Subcutaneous abdominal adipose tissue (tissue), 5 donors: ENCODE data around the gene LYAR.

Experiments used
- H3K27ac ChIP-seq: one replicate; pipeline ENCODE4 v1.7.0; 2013; ENCODE audit warnings: low read depth, mild to moderate bottlenecking, inconsistent platforms, low read length, moderate library complexity
- H3K27me3 ChIP-seq, 5 donors: one replicate each; pipeline ENCODE4 v1.7.0; 2013; ENCODE audit warnings: low read length in 5 of 5, inconsistent platforms in 1 of 5; ENCODE audit not compliant: control insufficient read depth in 5 of 5, insufficient read depth in 4 of 5
- H3K36me3 ChIP-seq, 5 donors: one replicate each; pipeline ENCODE4 v1.7.0; 2013; ENCODE audit warnings: low read length in 5 of 5; ENCODE audit not compliant: control insufficient read depth in 5 of 5, insufficient read depth in 5 of 5
- H3K4me1 ChIP-seq, 5 donors: one replicate each; pipeline ENCODE4 v1.7.0; 2013; ENCODE audit warnings: low read length in 5 of 5, mild to moderate bottlenecking in 3 of 5, moderate library complexity in 1 of 5; ENCODE audit not compliant: control insufficient read depth in 5 of 5, insufficient read depth in 5 of 5
- H3K4me3 ChIP-seq, 5 donors: one replicate each; pipeline ENCODE4 v1.7.0; 2013; ENCODE audit warnings: low read length in 5 of 5, low read depth in 1 of 5
- H3K9ac ChIP-seq, 5 donors: one replicate each; pipeline ENCODE4 v1.7.0; 2013; ENCODE audit warnings: low read length in 5 of 5, mild to moderate bottlenecking in 4 of 5, moderate library complexity in 3 of 5
- H3K9me3 ChIP-seq, 5 donors: one replicate each; pipeline ENCODE4 v1.7.0; 2013; ENCODE audit warnings: low read length in 5 of 5; ENCODE audit not compliant: control insufficient read depth in 5 of 5
- donor health status: healthy.
- donor health status: healthy.
- donor health status: healthy.
- donor health status: healthy.
- donor health status: healthy.

Gene LYAR

GRCh38 chr4:4328840-4329239, 38.9 kb upstream of the LYAR start:
- Histone ChIP-seq H3K27ac (no peak overlapping the region), H3K9ac (no peak overlapping the region)

GRCh38 chr4:4328206-4328605, 38.3 kb upstream of the LYAR start:
- H3K27ac ChIP-seq: no peak overlapping the region
- peaks cover 0 to 6% (median 2%) of the 10 kb centered on the region in 5 donors for H3K4me1 ChIP-seq
- H3K27me3 ChIP-seq: no peaks in the 10 kb centered on the region
- peaks cover 0 to 2% (median 0%) of the 10 kb centered on the region in 5 donors for H3K9me3 ChIP-seq
- H3K4me3 ChIP-seq: no peak overlapping the region
- no peak overlapping the region for H3K9ac ChIP-seq
- no peaks in the 10 kb centered on the region for H3K36me3 ChIP-seq

More at GRCh38 chr4:4328840-4329239, 38.9 kb upstream of the LYAR start:
- Histone ChIP-seq H3K4me3 (no peak overlapping the region), H3K27me3 (no peaks in the 10 kb centered on the region), H3K4me1 (peaks cover 0 to 6% (median 2%) of the 10 kb centered on the region in 5 donors), H3K36me3 (no peaks in the 10 kb centered on the region), H3K9me3 (peaks cover 0 to 2% (median 0%) of the 10 kb centered on the region in 5 donors)

GRCh38 chr4:4327652-4328121, 37.7 kb upstream of the LYAR start:
- Histone ChIP-seq H3K9me3 (peaks cover 0 to 2% (median 0%) of the 10 kb centered on the region in 5 donors), H3K27me3 (no peaks in the 10 kb centered on the region), H3K36me3 (peaks cover 0 to 4% (median under 1%) of the 10 kb centered on the region in 5 donors), H3K4me3 (peak overlapping the region in 1 of 5 donors; percentile 30), H3K9ac (no peak overlapping the region), H3K4me1 (peaks cover 0 to 6% (median 2%) of the 10 kb centered on the region in 5 donors), H3K27ac (no peak overlapping the region)

DNA sequence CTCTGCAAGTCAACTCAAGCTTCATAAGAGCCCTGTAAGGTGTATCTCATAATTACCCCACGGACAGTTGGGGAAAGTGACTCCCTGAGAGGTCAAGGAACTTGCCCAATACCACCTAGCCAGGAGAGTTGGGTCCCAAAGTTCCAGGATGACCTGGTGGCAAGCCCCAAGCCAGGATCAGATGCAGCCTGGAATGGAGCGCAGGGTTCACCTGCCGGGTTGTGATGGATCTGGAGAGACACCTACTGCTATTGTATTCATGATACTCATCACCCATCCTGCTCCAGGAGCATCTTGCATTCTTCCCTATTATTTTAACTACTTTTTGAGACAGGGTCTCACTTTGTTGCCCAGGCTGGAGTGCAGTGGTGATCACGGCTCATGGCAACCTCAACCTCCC, 36.2 kb upstream of the LYAR start:
- H3K27me3 ChIP-seq: no peaks in the 10 kb centered on the region
- no peak overlapping the region for H3K9ac ChIP-seq
- H3K4me3 ChIP-seq: no peak overlapping the region
- no peak overlapping the region for H3K27ac ChIP-seq
- H3K4me1 ChIP-seq: peaks cover 0 to 6% (median 2%) of the 10 kb centered on the region in 5 donors
- peaks cover 0 to 2% (median 0%) of the 10 kb centered on the region in 5 donors for H3K9me3 ChIP-seq
- H3K36me3 ChIP-seq: peaks cover 0 to 17% (median 15%) of the 10 kb centered on the region in 5 donors

GRCh38 chr4:4325321-4325720, 35.4 kb upstream of the LYAR start:
- Histone ChIP-seq H3K27me3 (no peaks in the 10 kb centered on the region), H3K4me3 (no peak overlapping the region), H3K9me3 (peaks cover 0 to 2% (median 0%) of the 10 kb centered on the region in 5 donors), H3K9ac (no peak overlapping the region), H3K36me3 (peaks cover 0 to 26% (median 23%) of the 10 kb centered on the region in 5 donors), H3K4me1 (peaks cover 0 to 6% (median 2%) of the 10 kb centered on the region in 5 donors), H3K27ac (no peak overlapping the region)

- Histone ChIP-seq H3K27me3 (no peaks in the 10 kb centered on the region), H3K36me3 (peaks cover 0 to 39% (median 29%) of the 10 kb centered on the region in 5 donors), H3K4me1 (peaks cover 0 to 6% (median 0%) of the 10 kb centered on the region in 5 donors), H3K27ac (no peak overlapping the region), H3K4me3 (no peak overlapping the region), H3K9ac (no peak overlapping the region), H3K9me3 (no peaks in the 10 kb centered on the region)
Measured at GRCh38 chr4:4323705-4324534, 34.0 kb upstream of the LYAR start.

DNA sequence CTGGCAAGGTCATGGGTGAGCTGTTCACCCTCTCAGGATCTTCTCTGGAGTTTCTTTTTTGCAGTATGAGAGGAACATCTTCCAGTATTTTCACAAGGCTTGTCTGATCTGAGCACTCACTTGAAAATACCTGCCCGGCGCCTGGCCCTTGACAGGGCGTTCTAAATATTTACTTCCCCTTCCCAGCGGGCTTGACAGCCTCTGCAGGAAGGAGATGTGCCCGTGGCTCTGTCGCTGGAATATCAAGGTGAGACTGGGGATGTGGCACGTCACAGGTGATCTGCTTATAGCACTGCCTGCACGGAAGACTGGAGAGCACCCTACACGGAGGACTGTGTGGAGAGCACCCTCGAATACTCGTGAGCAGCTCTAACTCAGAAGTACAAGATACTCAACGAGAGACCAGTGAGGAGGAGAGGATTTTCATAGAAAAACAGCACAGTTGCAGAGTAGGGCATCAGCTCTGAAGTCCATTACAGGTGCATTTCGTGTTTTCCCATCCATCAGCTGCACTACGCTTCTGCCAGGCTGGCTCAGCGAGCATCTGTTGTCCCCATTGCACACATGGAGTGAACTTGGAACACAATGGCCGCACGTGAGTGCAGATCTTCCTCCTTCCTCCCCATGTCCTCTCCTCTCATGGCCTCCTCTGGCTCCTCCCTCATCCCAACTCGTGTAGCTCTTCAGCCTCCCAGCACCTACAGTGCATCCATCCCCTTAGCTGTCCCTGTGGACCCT, 32.2 kb upstream of the LYAR start:
- Histone ChIP-seq H3K4me3 (no peak overlapping the region), H3K27me3 (no peaks in the 10 kb centered on the region), H3K4me1 (no peaks in the 10 kb centered on the region), H3K27ac (no peak overlapping the region), H3K9ac (no peak overlapping the region), H3K9me3 (no peaks in the 10 kb centered on the region), H3K36me3 (peaks cover 0 to 54% (median 39%) of the 10 kb centered on the region in 5 donors)

- peaks cover 3 to 64% (median 48%) of the 10 kb centered on the region in 5 donors for H3K36me3 ChIP-seq
- H3K4me3 ChIP-seq: no peak overlapping the region
- no peak overlapping the region for H3K9ac ChIP-seq
- no peaks in the 10 kb centered on the region for H3K4me1 ChIP-seq
- no peak overlapping the region for H3K27ac ChIP-seq
- H3K27me3 ChIP-seq: no peaks in the 10 kb centered on the region
- H3K9me3 ChIP-seq: no peaks in the 10 kb centered on the region
Measured at GRCh38 chr4:4320951-4321714, 31.2 kb upstream of the LYAR start.

DNA sequence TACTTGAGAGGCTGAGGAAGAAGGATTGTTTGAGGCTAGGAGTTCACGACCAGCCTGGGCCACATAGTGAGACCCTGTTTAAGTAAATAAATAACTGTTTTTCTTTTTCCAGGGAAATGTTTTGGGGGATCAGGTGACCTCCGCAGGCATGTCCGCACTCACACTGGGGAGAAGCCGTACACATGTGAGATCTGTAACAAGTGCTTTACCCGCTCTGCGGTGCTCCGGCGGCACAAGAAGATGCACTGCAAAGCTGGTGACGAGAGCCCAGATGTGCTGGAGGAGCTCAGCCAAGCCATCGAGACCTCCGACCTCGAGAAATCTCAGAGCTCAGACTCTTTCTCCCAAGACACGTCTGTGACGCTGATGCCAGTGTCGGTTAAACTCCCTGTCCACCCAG, 30.6 kb upstream of the LYAR start:
- no peaks in the 10 kb centered on the region for H3K9me3 ChIP-seq
- no peak overlapping the region for H3K4me3 ChIP-seq
- no peak overlapping the region for H3K9ac ChIP-seq
- no peak overlapping the region for H3K27ac ChIP-seq
- no peaks in the 10 kb centered on the region for H3K27me3 ChIP-seq
- peaks cover 5 to 70% (median 54%) of the 10 kb centered on the region in 5 donors for H3K36me3 ChIP-seq
- no peaks in the 10 kb centered on the region for H3K4me1 ChIP-seq
